Measurements from ENCODE around the gene DEPDC5. TPM values are rescaled to one million over a fixed set of nuclear protein-coding genes. Genes with fewer than 3 reads are reported as not detected.

The DEPDC5 gene
- total RNA-seq, 1 experiment from 2014 or later = 28.1 TPM

DNA sequence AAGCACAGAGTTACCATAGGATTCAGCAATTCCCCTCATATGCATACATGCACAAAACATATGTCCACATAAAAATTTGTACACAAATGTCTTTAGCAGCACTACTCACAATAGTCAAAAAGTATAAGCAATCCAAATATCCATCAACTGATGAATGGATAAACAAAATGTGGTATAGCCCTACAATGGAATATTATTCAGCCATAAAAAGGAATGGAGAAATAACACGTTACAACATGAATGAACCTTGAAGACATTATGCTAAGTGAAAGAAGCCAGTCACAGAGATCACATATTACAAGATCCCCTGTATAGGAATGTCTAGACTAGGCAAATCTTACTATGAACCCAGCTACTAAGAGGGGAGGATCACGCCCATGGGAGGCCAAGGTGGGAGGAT lies 11.1 kb upstream of the DEPDC5 start:
- H3K36me3 ChIP-seq (ENCODE audit: low read depth) = peaks cover 25% of the 10 kb centered on the region
- H3K4me3 ChIP-seq = no peak overlapping the region
- peaks cover 13% of the 10 kb centered on the region; the same call in 1 of the 2 replicates for H4K20me1 ChIP-seq (ENCODE audit: insufficient read depth)
- POLR2A ChIA-PET (ENCODE audit: unreplicated experiment) = no interaction called here
- H3K27me3 ChIP-seq (ENCODE audit: insufficient read depth, low read depth) = no peaks in the 10 kb centered on the region
- peaks cover 3% of the 10 kb centered on the region; the same call in 1 of the 2 replicates for H3F3A ChIP-seq (ENCODE audit: insufficient read depth, low read depth)
- no peak overlapping the region for H3K27ac ChIP-seq
- no peaks in the 10 kb centered on the region for H3K4me1 ChIP-seq (replicated peaks; ENCODE audit: insufficient read depth)
- DNase-seq = no peak
- BruUV-seq (replicated peaks) = no TSS peak
- TF ChIP-seq CTCF (conservative IDR thresholded peaks at IDR 0.05) = no peak
- TF ChIP-seq EZH2 (IDR thresholded peaks at IDR 0.05; ENCODE audit: low read depth) = no peak
- no peaks in the 10 kb centered on the region for H3K9me2 ChIP-seq (ENCODE audit: insufficient read depth)
- no peak overlapping the region for H2AFZ ChIP-seq
- no peak overlapping the region for H3K4me2 ChIP-seq
- peaks cover 85% of the 10 kb centered on the region for H3K79me2 ChIP-seq (ENCODE audit: low read depth)
- intact Hi-C loops (cut with micrococcal nuclease; ENCODE audit: unreplicated experiment) = no loop called here
- CTCF ChIA-PET = no interaction called here
- H3K9me3 ChIP-seq (ENCODE audit: insufficient read depth, low read depth) = no peaks in the 10 kb centered on the region

GRCh38 chr22:31743871-31744270 lies 9.9 kb upstream of the DEPDC5 start:
- CTCF ChIA-PET = interaction anchor here (0.6 kb wide), 1 partner anchor 481 kb away, joined by 4 read pairs; no protein-coding TSS in a partner anchor
- intact Hi-C loops (cut with micrococcal nuclease; ENCODE audit: unreplicated experiment) = no loop called here
- no peak for DNase-seq
- no peak overlapping the region for H3K4me3 ChIP-seq
- H3K79me2 ChIP-seq (ENCODE audit: low read depth) = peaks cover 85% of the 10 kb centered on the region
- peaks cover 10% of the 10 kb centered on the region for H3K4me1 ChIP-seq (replicated peaks; ENCODE audit: insufficient read depth)
- no TSS peak for BruUV-seq (replicated peaks)
- H3K27me3 ChIP-seq (ENCODE audit: insufficient read depth, low read depth) = no peaks in the 10 kb centered on the region
- no peak for TF ChIP-seq EZH2 (IDR thresholded peaks at IDR 0.05; ENCODE audit: low read depth)
- TF ChIP-seq CTCF (conservative IDR thresholded peaks at IDR 0.05) = no peak
- H2AFZ ChIP-seq = no peak overlapping the region
- no peaks in the 10 kb centered on the region for H3K9me3 ChIP-seq (ENCODE audit: insufficient read depth, low read depth)
- H4K20me1 ChIP-seq (ENCODE audit: insufficient read depth) = peaks cover 9% of the 10 kb centered on the region; the same call in 1 of the 2 replicates
- no peak overlapping the region for H3K27ac ChIP-seq
- no peaks in the 10 kb centered on the region for H3K9me2 ChIP-seq (ENCODE audit: insufficient read depth)
- POLR2A ChIA-PET (ENCODE audit: unreplicated experiment) = interaction anchor here (0.6 kb wide), 1 partner anchor 8 kb away, joined by 7 read pairs; no protein-coding TSS in a partner anchor
- peaks cover 3% of the 10 kb centered on the region; the same call in 1 of the 2 replicates for H3F3A ChIP-seq (ENCODE audit: insufficient read depth, low read depth)
- no peak overlapping the region for H3K4me2 ChIP-seq
- peaks cover 15% of the 10 kb centered on the region for H3K36me3 ChIP-seq (ENCODE audit: low read depth)

- Histone ChIP-seq H3K4me3 (no peak overlapping the region), H4K20me1 (ENCODE audit: insufficient read depth) (0 out of 2 replicates have a peak, but pooled peaks cover 4% of the 10 kb centered on the region), H3K4me1 (replicated peaks; ENCODE audit: insufficient read depth) (peaks cover 25% of the 10 kb centered on the region), H3F3A (ENCODE audit: insufficient read depth, low read depth) (peaks cover 7% of the 10 kb centered on the region; the same call in 1 of the 2 replicates), H3K9me2 (ENCODE audit: insufficient read depth) (no peaks in the 10 kb centered on the region), H2AFZ (no peak overlapping the region), H3K36me3 (ENCODE audit: low read depth) (peaks cover 4% of the 10 kb centered on the region; the same call in 1 of the 2 replicates), H3K79me2 (ENCODE audit: low read depth) (peaks cover 66% of the 10 kb centered on the region), H3K27me3 (ENCODE audit: insufficient read depth, low read depth) (no peaks in the 10 kb centered on the region), H3K9me3 (ENCODE audit: insufficient read depth, low read depth) (no peaks in the 10 kb centered on the region), H3K4me2 (peak overlapping the region; percentile 84; the same call in 1 of the 2 replicates), H3K27ac (no peak overlapping the region)
- BruUV-seq (replicated peaks) = no TSS peak
- no peak for DNase-seq
- TF ChIP-seq EZH2 (IDR thresholded peaks at IDR 0.05; ENCODE audit: low read depth) (no peak), CTCF (conservative IDR thresholded peaks at IDR 0.05) (no peak)
- POLR2A ChIA-PET (ENCODE audit: unreplicated experiment) = no interaction called here
- CTCF ChIA-PET = no interaction called here
- intact Hi-C loops (cut with micrococcal nuclease; ENCODE audit: unreplicated experiment) = no loop called here
Measured at GRCh38 chr22:31747441-31747840, 6.4 kb upstream of the DEPDC5 start.

All from PC-9 (cell line).